GM12891 (cell line): ENCODE measurements around the gene CTXND1.
A peak's percentile ranks its signal among the peaks of the same experiment; 100 is the strongest.

Experiments
- PAX5 ChIP-seq: IDR thresholded peaks from 2 replicates; pipeline ENCODE4 v1.6.1; 2011; ENCODE audit warnings: low read length, moderate library complexity, mild to moderate bottlenecking; ENCODE audit not compliant: insufficient read depth, severe bottlenecking
- POLR2A ChIP-seq: IDR thresholded peaks from 2 replicates; pipeline ENCODE4 v1.6.1; 2011; ENCODE audit warnings: low read depth, low read length, control low read depth
- POLR2AphosphoS5 ChIP-seq: IDR thresholded peaks from 2 replicates; pipeline ENCODE4 v1.6.1; 2011; ENCODE audit warnings: low read depth, low read length, control low read depth
- POU2F2 ChIP-seq: IDR thresholded peaks from 2 replicates; pipeline ENCODE4 v1.6.1; 2011; ENCODE audit warnings: low read depth, mild to moderate bottlenecking, control low read depth, low read length, moderate library complexity
- SPI1 ChIP-seq: IDR thresholded peaks from 2 replicates; pipeline ENCODE4 v1.6.1; 2011; ENCODE audit warnings: low read depth, low read length, control low read depth
- TAF1 ChIP-seq: IDR thresholded peaks from 2 replicates; pipeline ENCODE4 v1.6.1; 2011; ENCODE audit warnings: low read depth, low read length, control low read depth

DNA sequence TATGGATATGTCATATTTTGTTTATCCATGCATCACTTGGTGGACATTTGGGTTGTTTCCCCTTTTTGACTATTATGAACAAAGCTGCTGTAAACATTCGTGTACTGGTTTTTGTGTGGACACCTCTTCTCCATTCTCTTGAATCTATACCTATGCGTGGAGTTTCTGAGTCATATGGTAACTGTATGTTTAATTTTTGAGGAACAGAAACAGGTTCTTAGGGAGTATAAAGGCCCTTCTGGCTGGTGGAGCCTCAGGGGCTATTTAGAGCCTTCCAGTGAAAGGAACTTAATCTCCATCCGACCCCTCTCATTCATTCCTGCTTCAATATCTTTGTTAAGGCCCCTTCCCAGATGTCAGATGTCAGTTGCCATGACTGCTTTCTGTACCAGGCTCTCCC, 14.1 kb upstream of the CTXND1 start:
- no peak for TF ChIP-seq POLR2A
- TF ChIP-seq SPI1: peak; percentile 85
- no peak for TF ChIP-seq POLR2AphosphoS5
- no peak for TF ChIP-seq TAF1
- no peak for TF ChIP-seq PAX5
- no peak for TF ChIP-seq POU2F2
